Esophagus muscularis mucosa (tissue), 4 donors: ENCODE data around the gene INPP5A. TPM values are rescaled to one million over a fixed set of nuclear protein-coding genes. Genes with fewer than 3 reads are reported as not detected.

Experiments
- DNase-seq: peaks from one replicate; pipeline ENCODE4 v3.0.0-alpha.2; 2017; ENCODE audit errors: extremely low spot score
- H3K27ac ChIP-seq, 4 donors: fragments of 200-600 bp; sonication (generic); replicated peaks in 1 of 4; 1 replicate in 3 of 4; 2 replicates in 1 of 4; pipeline ENCODE4 v1.5.1; 2016 to 2019; ENCODE audit warnings: mild to moderate bottlenecking in 1 of 4
- H3K27me3 ChIP-seq, 4 donors: fragments of 200-600 bp; sonication (generic); one replicate each; pipeline versions ENCODE4 v1.5.1 to v1.6.0; 2016 to 2019
- H3K36me3 ChIP-seq, 4 donors: fragments of 200-600 bp; sonication (generic); one replicate each; pipeline ENCODE4 v1.5.1; 2016 to 2019
- H3K4me1 ChIP-seq, 4 donors: fragments of 200-600 bp; sonication (generic); one replicate each; pipeline ENCODE4 v1.5.1; 2016 to 2019
- H3K4me3 ChIP-seq, 4 donors: fragments of 200-600 bp; sonication (generic); 1 replicate in 2 of 4; 2 replicates in 2 of 4; pipeline ENCODE4 v1.5.1; 2016 to 2019; ENCODE audit warnings: mild to moderate bottlenecking in 4 of 4, moderate library complexity in 1 of 4
- H3K9me3 ChIP-seq, 4 donors: fragments of 200-600 bp; sonication (generic); 1 replicate in 3 of 4; 2 replicates in 1 of 4; pipeline ENCODE4 v1.5.1; 2016 to 2019
- CTCF ChIP-seq, 3 experiments: fragments of 200-600 bp in 2 of 3; fragments of 450-650 bp in 1 of 3; sonication (generic) in 2 of 3; IDR thresholded peaks; one replicate each; pipeline ENCODE4 v1.5.1; 2017 to 2019; ENCODE audit warnings: antibody characterized with exemption in 3 of 3, mild to moderate bottlenecking in 2 of 3, moderate library complexity in 1 of 3
- EP300 ChIP-seq: sonication (generic); formaldehyde crosslinking; IDR thresholded peaks from one replicate; pipeline ENCODE4 v1.6.1; 2017; ENCODE audit warnings: antibody characterized with exemption
- POLR2A ChIP-seq: fragments of 450-650 bp; IDR thresholded peaks from one replicate; pipeline ENCODE4 v1.6.1; 2017; ENCODE audit warnings: antibody characterized with exemption, moderate library complexity, mild to moderate bottlenecking, low read depth
- POLR2AphosphoS5 ChIP-seq, 2 donors: sonication (generic); formaldehyde crosslinking; IDR thresholded peaks; one replicate each; pipeline ENCODE4 v1.6.1; 2017; ENCODE audit warnings: antibody characterized with exemption in 2 of 2
- whole genome bisulfite sequencing: methylation state at CpG from one replicate; pipeline ENCODE4 v1.1.5; 2018; 5-methylcytosine and 5-hydroxymethylcytosine counted together
- intact Hi-C: fragments of 100-400 bp; cut with DNase I; formaldehyde crosslinking; loops from one replicate; pipeline ENCODE4 v1.15.1; 2023
- total RNA-seq, 4 donors: library from RNA; depleted of rRNA; stranded (reverse); fragments of >200 nt; gene quantifications; one replicate each; pipeline versions ENCODE4 v1.1.0 to v1.2.1, GENCODE V29; 2016

INPP5A gene
- total RNA-seq, 4 donors from 2014 or later = 234 to 301 (median 245) TPM

- H3K27me3 ChIP-seq = no peaks in the 10 kb centered on the region
- peak overlapping the region; percentile 88 to 97 (median 94) for H3K27ac ChIP-seq
- intact Hi-C loops = loop anchor here (5.0 kb wide), 1 partner anchor 36 kb away; no protein-coding TSS in a partner anchor
- no peak for TF ChIP-seq POLR2A
- no peak for TF ChIP-seq CTCF (IDR thresholded peaks at IDR 0.05)
- no peak for TF ChIP-seq POLR2AphosphoS5 (IDR thresholded peaks at IDR 0.05)
- no peak for TF ChIP-seq EP300
- H3K36me3 ChIP-seq = peaks cover 0 to 10% (median 0%) of the 10 kb centered on the region in 4 donors
- WGBS = 69% methylated on average over 7 of the region's 11 CpGs
- peaks cover 73 to 86% (median 82%) of the 10 kb centered on the region in 4 donors for H3K4me1 ChIP-seq
- H3K4me3 ChIP-seq = peak overlapping the region; percentile 73 to 91 (median 83)
- DNase-seq = no peak
- no peaks in the 10 kb centered on the region for H3K9me3 ChIP-seq
These were observed 3.5 kb downstream of the INPP5A start for GRCh38 chr10:132541129-132541528.

GRCh38 chr10:132541601-132542011 is 4.0 kb downstream of the INPP5A start:
- Histone ChIP-seq H3K4me3 (peak overlapping the region in 1 of 4 donors; percentile 10), H3K36me3 (peaks cover 0 to 10% (median 0%) of the 10 kb centered on the region in 4 donors), H3K27me3 (no peaks in the 10 kb centered on the region), H3K27ac (peak overlapping the region; percentile 88 to 97 (median 94)), H3K4me1 (peaks cover 73 to 86% (median 82%) of the 10 kb centered on the region in 4 donors), H3K9me3 (no peaks in the 10 kb centered on the region)
- TF ChIP-seq POLR2AphosphoS5 (IDR thresholded peaks at IDR 0.05) (no peak), EP300 (no peak), POLR2A (no peak), CTCF (IDR thresholded peaks at IDR 0.05) (no peak)
- WGBS = 43% methylated on average over 3 of the region's 3 CpGs
- intact Hi-C loops = loop anchor here (5.0 kb wide), 1 partner anchor 36 kb away; no protein-coding TSS in a partner anchor
- no peak for DNase-seq

- H3K27ac ChIP-seq = peak overlapping the region; percentile 88 to 97 (median 94)
- intact Hi-C loops = loop anchor here (5.0 kb wide), 1 partner anchor 35 kb away; no protein-coding TSS in a partner anchor
- no peak for DNase-seq
- no peaks in the 10 kb centered on the region for H3K27me3 ChIP-seq
- H3K4me1 ChIP-seq = peaks cover 76 to 91% (median 86%) of the 10 kb centered on the region in 4 donors
- peaks cover 0 to 10% (median 0%) of the 10 kb centered on the region in 4 donors for H3K36me3 ChIP-seq
- WGBS = 62% methylated on average over 14 of the region's 19 CpGs
- H3K4me3 ChIP-seq = peak overlapping the region in 1 of 4 donors; percentile 10
- TF ChIP-seq POLR2AphosphoS5 (IDR thresholded peaks at IDR 0.05) (no peak), EP300 (no peak), CTCF (IDR thresholded peaks at IDR 0.05) (no peak), POLR2A (no peak)
- H3K9me3 ChIP-seq = no peaks in the 10 kb centered on the region
These were observed 4.6 kb downstream of the INPP5A start for GRCh38 chr10:132542086-132542775.

GRCh38 chr10:132542819-132543218 is 5.2 kb downstream of the INPP5A start:
- 100% methylated on average over 3 of the region's 3 CpGs for WGBS
- Histone ChIP-seq H3K27ac (peak overlapping the region; percentile 88 to 97 (median 94)), H3K4me3 (no peak overlapping the region), H3K27me3 (no peaks in the 10 kb centered on the region), H3K36me3 (peaks cover 0 to 10% (median 0%) of the 10 kb centered on the region in 4 donors), H3K9me3 (no peaks in the 10 kb centered on the region), H3K4me1 (peaks cover 82 to 96% (median 92%) of the 10 kb centered on the region in 4 donors)
- TF ChIP-seq EP300 (no peak), POLR2AphosphoS5 (IDR thresholded peaks at IDR 0.05) (no peak)
- intact Hi-C loops = loop anchor here (5.0 kb wide), 1 partner anchor 34 kb away; no protein-coding TSS in a partner anchor
- DNase-seq = no peak
